Fibroblast of lung (primary cell): ENCODE measurements around the gene EXOC6B.

ENCODE experiments used
- EZH2 ChIP-seq: IDR thresholded peaks from 2 replicates; pipeline ENCODE4 v1.5.1; 2012; ENCODE audit warnings: low read length, control low read depth, mild to moderate bottlenecking; ENCODE audit errors: missing control alignments
- TF ChIP-seq, protein P1 (sequence below), 2 donors: IDR thresholded peaks in 1 of 2; conservative IDR thresholded peaks in 1 of 2; 1 replicate in 1 of 2; 2 replicates in 1 of 2; pipeline ENCODE4 v1.5.1; 2011 to 2012; ENCODE audit warnings: low read length in 2 of 2, control low read depth in 1 of 2, inconsistent platforms in 1 of 2, low read depth in 1 of 2, mild to moderate bottlenecking in 1 of 2

GRCh38 chr2:72638600-72639211 lies 187.1 kb downstream of the EXOC6B start:
- TF ChIP-seq, protein P1, sequence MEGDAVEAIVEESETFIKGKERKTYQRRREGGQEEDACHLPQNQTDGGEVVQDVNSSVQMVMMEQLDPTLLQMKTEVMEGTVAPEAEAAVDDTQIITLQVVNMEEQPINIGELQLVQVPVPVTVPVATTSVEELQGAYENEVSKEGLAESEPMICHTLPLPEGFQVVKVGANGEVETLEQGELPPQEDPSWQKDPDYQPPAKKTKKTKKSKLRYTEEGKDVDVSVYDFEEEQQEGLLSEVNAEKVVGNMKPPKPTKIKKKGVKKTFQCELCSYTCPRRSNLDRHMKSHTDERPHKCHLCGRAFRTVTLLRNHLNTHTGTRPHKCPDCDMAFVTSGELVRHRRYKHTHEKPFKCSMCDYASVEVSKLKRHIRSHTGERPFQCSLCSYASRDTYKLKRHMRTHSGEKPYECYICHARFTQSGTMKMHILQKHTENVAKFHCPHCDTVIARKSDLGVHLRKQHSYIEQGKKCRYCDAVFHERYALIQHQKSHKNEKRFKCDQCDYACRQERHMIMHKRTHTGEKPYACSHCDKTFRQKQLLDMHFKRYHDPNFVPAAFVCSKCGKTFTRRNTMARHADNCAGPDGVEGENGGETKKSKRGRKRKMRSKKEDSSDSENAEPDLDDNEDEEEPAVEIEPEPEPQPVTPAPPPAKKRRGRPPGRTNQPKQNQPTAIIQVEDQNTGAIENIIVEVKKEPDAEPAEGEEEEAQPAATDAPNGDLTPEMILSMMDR (conservative IDR thresholded peaks at IDR 0.05 in 1 of 2, IDR thresholded peaks at IDR 0.05 in 1 of 2; ENCODE audit: low read depth in 1 of 2, low read length in 2 of 2): no peak
- TF ChIP-seq EZH2: no peak
